Ovary (tissue), 3 donors: ENCODE results near the gene LILRA6.

Source experiments
- EP300 ChIP-seq: sonication (generic); formaldehyde crosslinking; IDR thresholded peaks from one replicate; pipeline ENCODE4 v1.6.1; 2017; ENCODE audit warnings: antibody characterized with exemption
- POLR2A ChIP-seq: fragments of 450-650 bp; IDR thresholded peaks from one replicate; pipeline ENCODE4 v1.6.1; 2017; ENCODE audit warnings: antibody characterized with exemption, mild to moderate bottlenecking, moderate library complexity
- TF ChIP-seq, protein P1 (sequence below), 3 donors: fragments of 450-650 bp in 2 of 3; fragments of 200-600 bp in 1 of 3; IDR thresholded peaks; one replicate each; pipeline versions ENCODE4 v1.5.1 to v1.8.0; 2016 to 2022; ENCODE audit warnings: antibody characterized with exemption in 3 of 3, mild to moderate bottlenecking in 1 of 3
- donor health status: DM: no; HTN: no; CAD: no.

DNA sequence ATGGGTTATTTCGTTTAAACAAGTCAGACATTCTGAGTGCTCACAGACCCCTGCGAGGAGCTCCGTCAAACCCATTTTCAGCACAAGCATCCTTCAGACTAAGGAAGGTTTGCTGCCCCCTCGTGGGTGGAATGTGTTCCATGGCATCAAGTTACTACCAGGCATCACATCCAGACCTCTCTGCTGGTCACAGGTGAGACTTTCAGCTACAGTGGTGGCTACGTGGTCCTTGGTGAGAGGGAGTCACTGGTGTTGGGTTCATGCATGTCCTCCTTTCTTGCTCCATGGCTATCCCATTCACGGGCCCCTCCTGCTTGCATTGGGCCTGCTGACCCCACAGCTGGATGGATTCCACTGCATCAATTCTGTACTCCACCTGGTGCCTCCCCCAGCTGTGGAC is 23.5 kb upstream of the LILRA6 start:
- TF ChIP-seq, protein P1, sequence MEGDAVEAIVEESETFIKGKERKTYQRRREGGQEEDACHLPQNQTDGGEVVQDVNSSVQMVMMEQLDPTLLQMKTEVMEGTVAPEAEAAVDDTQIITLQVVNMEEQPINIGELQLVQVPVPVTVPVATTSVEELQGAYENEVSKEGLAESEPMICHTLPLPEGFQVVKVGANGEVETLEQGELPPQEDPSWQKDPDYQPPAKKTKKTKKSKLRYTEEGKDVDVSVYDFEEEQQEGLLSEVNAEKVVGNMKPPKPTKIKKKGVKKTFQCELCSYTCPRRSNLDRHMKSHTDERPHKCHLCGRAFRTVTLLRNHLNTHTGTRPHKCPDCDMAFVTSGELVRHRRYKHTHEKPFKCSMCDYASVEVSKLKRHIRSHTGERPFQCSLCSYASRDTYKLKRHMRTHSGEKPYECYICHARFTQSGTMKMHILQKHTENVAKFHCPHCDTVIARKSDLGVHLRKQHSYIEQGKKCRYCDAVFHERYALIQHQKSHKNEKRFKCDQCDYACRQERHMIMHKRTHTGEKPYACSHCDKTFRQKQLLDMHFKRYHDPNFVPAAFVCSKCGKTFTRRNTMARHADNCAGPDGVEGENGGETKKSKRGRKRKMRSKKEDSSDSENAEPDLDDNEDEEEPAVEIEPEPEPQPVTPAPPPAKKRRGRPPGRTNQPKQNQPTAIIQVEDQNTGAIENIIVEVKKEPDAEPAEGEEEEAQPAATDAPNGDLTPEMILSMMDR (IDR thresholded peaks at IDR 0.05): peak in 1 of 3 donors; percentile 33
- TF ChIP-seq EP300: no peak
- TF ChIP-seq POLR2A: no peak
